ENCODE measurements around the gene ZNF750. TPM values are rescaled to one million over a fixed set of nuclear protein-coding genes. Genes with fewer than 3 reads are reported as not detected.

The ZNF750 gene
- total RNA-seq, 1 donor from 2014 or later, result 0.34 TPM

DNA sequence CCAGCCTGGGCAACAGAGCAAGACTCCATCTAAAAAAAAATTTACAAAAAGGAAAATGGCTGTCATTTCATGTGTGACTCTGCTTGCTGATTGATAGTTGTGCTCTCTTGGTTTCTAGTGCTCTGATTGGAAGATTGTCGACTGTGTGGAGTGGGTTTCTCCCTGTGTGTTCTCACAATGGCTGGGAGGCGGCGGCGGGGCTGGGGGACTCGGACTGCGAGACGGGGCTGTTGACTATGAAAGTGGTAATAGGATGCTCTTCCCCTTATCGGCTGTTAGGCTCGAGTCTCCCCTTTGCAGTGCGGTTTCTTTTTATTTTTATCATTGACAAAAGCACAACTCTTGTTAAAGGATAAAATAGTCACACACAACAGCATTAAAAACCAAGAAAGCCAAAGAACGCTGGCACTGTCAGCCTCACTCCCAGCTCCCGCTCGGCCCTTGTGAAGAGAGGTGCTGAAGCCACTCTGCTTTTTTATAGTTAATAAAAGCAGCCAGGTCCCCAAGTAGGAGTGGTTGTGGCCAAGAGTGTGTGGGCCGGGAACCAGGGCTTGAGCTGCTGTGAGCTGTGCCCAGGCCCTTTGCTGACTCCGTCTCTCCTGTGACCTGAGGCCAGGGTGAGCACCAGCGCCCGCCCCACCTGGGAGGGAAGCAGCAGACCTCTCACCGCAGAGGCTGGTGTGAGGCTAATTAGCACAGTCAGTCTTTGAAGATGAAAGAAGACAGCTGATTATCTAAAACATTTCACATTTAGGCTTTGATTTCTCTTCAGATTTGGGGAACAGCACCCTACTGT, 51.4 kb downstream of the ZNF750 start:
- H4K20me1 ChIP-seq (ENCODE audit: insufficient read depth, low read length), result peaks cover 29% of the 10 kb centered on the region
- no peak overlapping the region for H3K27ac ChIP-seq (ENCODE audit: low read depth, low read length)
- Mint-ChIP-seq H3K4me1 (ENCODE audit: low read depth, unreplicated experiment) (peaks cover 8% of the 10 kb centered on the region), H3K27ac (ENCODE audit: unreplicated experiment) (no peak overlapping the region), H3K36me3 (ENCODE audit: low read depth, unreplicated experiment) (peaks cover 7% of the 10 kb centered on the region), H3K4me3 (ENCODE audit: unreplicated experiment) (no peak overlapping the region), H3K9me3 (ENCODE audit: unreplicated experiment) (no peaks in the 10 kb centered on the region), H3K27me3 (ENCODE audit: low read depth, unreplicated experiment) (no peaks in the 10 kb centered on the region)
- H3K4me3 ChIP-seq (ENCODE audit: insufficient read depth, low read depth, low read length), result no peak overlapping the region
- H3K79me2 ChIP-seq (ENCODE audit: insufficient read depth, low read length), result peaks cover 38% of the 10 kb centered on the region
- no peaks in the 10 kb centered on the region for H3K36me3 ChIP-seq (ENCODE audit: insufficient read depth, low read length)
- H3K27me3 ChIP-seq (ENCODE audit: insufficient read depth, low read length), result no peaks in the 10 kb centered on the region
- no peaks in the 10 kb centered on the region for H3K9me3 ChIP-seq (ENCODE audit: insufficient read depth, low read depth, low read length)
- H3K9ac ChIP-seq (ENCODE audit: low read length), result peak overlapping the region; percentile 2
- H2AFZ ChIP-seq (ENCODE audit: low read depth, low read length), result no peak overlapping the region
- DNase-seq (ENCODE audit: low read depth) (no peak), FAIRE-seq (no peak)
- no peak for TF ChIP-seq CTCF (IDR thresholded peaks at IDR 0.05; ENCODE audit: insufficient read depth, low read depth, low read length)
- TF ChIP-seq EZH2 (IDR thresholded peaks at IDR 0.05; ENCODE audit: insufficient read depth, low read length), result no peak
- peaks cover 12% of the 10 kb centered on the region for H3K4me1 ChIP-seq (ENCODE audit: insufficient read depth, low read length)
- H3K4me2 ChIP-seq (ENCODE audit: low read length), result no peak overlapping the region

GRCh38 chr17:82787081-82787848, 52.6 kb downstream of the ZNF750 start:
- no peak for TF ChIP-seq CTCF (IDR thresholded peaks at IDR 0.05; ENCODE audit: insufficient read depth, low read depth, low read length)
- no peak for TF ChIP-seq EZH2 (IDR thresholded peaks at IDR 0.05; ENCODE audit: insufficient read depth, low read length)
- peak overlapping the region; percentile 49 for H3K9ac ChIP-seq (ENCODE audit: low read length)
- DNase-seq (ENCODE audit: low read depth) (peak; percentile 79), FAIRE-seq (no peak)
- Mint-ChIP-seq H3K4me1 (ENCODE audit: low read depth, unreplicated experiment) (peaks cover 8% of the 10 kb centered on the region), H3K36me3 (ENCODE audit: low read depth, unreplicated experiment) (peaks cover 11% of the 10 kb centered on the region), H3K27me3 (ENCODE audit: low read depth, unreplicated experiment) (no peaks in the 10 kb centered on the region), H3K4me3 (ENCODE audit: unreplicated experiment) (no peak overlapping the region), H3K9me3 (ENCODE audit: unreplicated experiment) (no peaks in the 10 kb centered on the region), H3K27ac (ENCODE audit: unreplicated experiment) (no peak overlapping the region)
- no peaks in the 10 kb centered on the region for H3K9me3 ChIP-seq (ENCODE audit: insufficient read depth, low read depth, low read length)
- peak overlapping the region; percentile 32 for H3K27ac ChIP-seq (ENCODE audit: low read depth, low read length)
- no peaks in the 10 kb centered on the region for H3K36me3 ChIP-seq (ENCODE audit: insufficient read depth, low read length)
- peaks cover 30% of the 10 kb centered on the region for H3K79me2 ChIP-seq (ENCODE audit: insufficient read depth, low read length)
- peaks cover 12% of the 10 kb centered on the region for H3K4me1 ChIP-seq (ENCODE audit: insufficient read depth, low read length)
- H3K4me2 ChIP-seq (ENCODE audit: low read length), result peak overlapping the region; percentile 49
- no peak overlapping the region for H3K4me3 ChIP-seq (ENCODE audit: insufficient read depth, low read depth, low read length)
- no peaks in the 10 kb centered on the region for H3K27me3 ChIP-seq (ENCODE audit: insufficient read depth, low read length)
- H4K20me1 ChIP-seq (ENCODE audit: insufficient read depth, low read length), result peaks cover 26% of the 10 kb centered on the region
- H2AFZ ChIP-seq (ENCODE audit: low read depth, low read length), result no peak overlapping the region
